ENCODE results near the gene PSMD12.
"Not testable (repeated sequence)": the region's sequence is repeated elsewhere in the genome, so short reads cannot be mapped to it uniquely, and the experiment has no call there.

PSMD12 gene

GRCh38 chr17:67388986-67389385 is 22.6 kb upstream of the PSMD12 start:
- no peaks in the 10 kb centered on the region for H3K9me3 ChIP-seq (ENCODE audit: control insufficient read depth in 5 of 5, low read length in 5 of 5)
- H3K4me1 ChIP-seq (ENCODE audit: control insufficient read depth in 5 of 5, insufficient read depth in 5 of 5, low read length in 5 of 5), result peaks cover 0 to 26% (median 8%) of the 10 kb centered on the region in 5 donors
- no peaks in the 10 kb centered on the region for H3K27me3 ChIP-seq (ENCODE audit: control insufficient read depth in 5 of 5, insufficient read depth in 4 of 5, low read length in 5 of 5)
- H3K9ac ChIP-seq (ENCODE audit: low read length in 5 of 5), result no peak overlapping the region
- no peak overlapping the region for H3K4me3 ChIP-seq (ENCODE audit: low read depth in 1 of 5, low read length in 5 of 5)
- H3K36me3 ChIP-seq (ENCODE audit: control insufficient read depth in 5 of 5, insufficient read depth in 5 of 5, low read length in 5 of 5), result no peaks in the 10 kb centered on the region
- no peak overlapping the region for H3K27ac ChIP-seq (ENCODE audit: low read depth, low read length)

GRCh38 chr17:67388536-67388935 is 22.2 kb upstream of the PSMD12 start:
- H3K27me3 ChIP-seq (ENCODE audit: control insufficient read depth in 5 of 5, insufficient read depth in 4 of 5, low read length in 5 of 5); H3K27ac ChIP-seq (ENCODE audit: low read depth, low read length); H3K36me3 ChIP-seq (ENCODE audit: control insufficient read depth in 5 of 5, insufficient read depth in 5 of 5, low read length in 5 of 5); H3K9me3 ChIP-seq (ENCODE audit: control insufficient read depth in 5 of 5, low read length in 5 of 5); H3K4me3 ChIP-seq (ENCODE audit: low read depth in 1 of 5, low read length in 5 of 5); H3K9ac ChIP-seq (ENCODE audit: low read length in 5 of 5): not testable (repeated sequence)
- H3K4me1 ChIP-seq (ENCODE audit: control insufficient read depth in 5 of 5, insufficient read depth in 5 of 5, low read length in 5 of 5), result peaks cover 0 to 26% (median 8%) of the 10 kb centered on the region in 5 donors

GRCh38 chr17:67386965-67387551 is 20.7 kb upstream of the PSMD12 start:
- Histone ChIP-seq H3K27me3 (ENCODE audit: control insufficient read depth in 5 of 5, insufficient read depth in 4 of 5, low read length in 5 of 5) (no peaks in the 10 kb centered on the region), H3K4me3 (ENCODE audit: low read depth in 1 of 5, low read length in 5 of 5) (no peak overlapping the region), H3K9me3 (ENCODE audit: control insufficient read depth in 5 of 5, low read length in 5 of 5) (no peaks in the 10 kb centered on the region), H3K9ac (ENCODE audit: low read length in 5 of 5) (peak overlapping the region in 1 of 5 donors; percentile 20), H3K4me1 (ENCODE audit: control insufficient read depth in 5 of 5, insufficient read depth in 5 of 5, low read length in 5 of 5) (peaks cover 0 to 28% (median 8%) of the 10 kb centered on the region in 5 donors), H3K27ac (ENCODE audit: low read depth, low read length) (no peak overlapping the region), H3K36me3 (ENCODE audit: control insufficient read depth in 5 of 5, insufficient read depth in 5 of 5, low read length in 5 of 5) (peaks cover 0 to 3% (median 0%) of the 10 kb centered on the region in 5 donors)

GRCh38 chr17:67385122-67385988 is 19.0 kb upstream of the PSMD12 start:
- Histone ChIP-seq H3K27ac (ENCODE audit: low read depth, low read length) (no peak overlapping the region), H3K27me3 (ENCODE audit: control insufficient read depth in 5 of 5, insufficient read depth in 4 of 5, low read length in 5 of 5) (no peaks in the 10 kb centered on the region), H3K36me3 (ENCODE audit: control insufficient read depth in 5 of 5, insufficient read depth in 5 of 5, low read length in 5 of 5) (peaks cover 0 to 3% (median 0%) of the 10 kb centered on the region in 5 donors), H3K4me3 (ENCODE audit: low read depth in 1 of 5, low read length in 5 of 5) (no peak overlapping the region), H3K9ac (ENCODE audit: low read length in 5 of 5) (no peak overlapping the region), H3K4me1 (ENCODE audit: control insufficient read depth in 5 of 5, insufficient read depth in 5 of 5, low read length in 5 of 5) (peaks cover 0 to 22% (median 3%) of the 10 kb centered on the region in 5 donors), H3K9me3 (ENCODE audit: control insufficient read depth in 5 of 5, low read length in 5 of 5) (no peaks in the 10 kb centered on the region)

- H3K27ac ChIP-seq (ENCODE audit: low read depth, low read length), result no peak overlapping the region
- peaks cover 0 to 20% (median 14%) of the 10 kb centered on the region in 5 donors for H3K4me1 ChIP-seq (ENCODE audit: control insufficient read depth in 5 of 5, insufficient read depth in 5 of 5, low read length in 5 of 5)
These were observed 15.5 kb upstream of the PSMD12 start for GRCh38 chr17:67381929-67382257.

GRCh38 chr17:67379251-67379630 is 12.9 kb upstream of the PSMD12 start:
- no peaks in the 10 kb centered on the region for H3K27me3 ChIP-seq (ENCODE audit: control insufficient read depth in 5 of 5, insufficient read depth in 4 of 5, low read length in 5 of 5)
- H3K27ac ChIP-seq (ENCODE audit: low read depth, low read length), result peak overlapping the region; percentile 33
- peaks cover 0 to 3% (median 0%) of the 10 kb centered on the region in 5 donors for H3K36me3 ChIP-seq (ENCODE audit: control insufficient read depth in 5 of 5, insufficient read depth in 5 of 5, low read length in 5 of 5)
- peaks cover 5 to 36% (median 26%) of the 10 kb centered on the region in 5 donors for H3K4me1 ChIP-seq (ENCODE audit: control insufficient read depth in 5 of 5, insufficient read depth in 5 of 5, low read length in 5 of 5)
- H3K9me3 ChIP-seq (ENCODE audit: control insufficient read depth in 5 of 5, low read length in 5 of 5), result no peaks in the 10 kb centered on the region
- peak overlapping the region in 4 of 5 donors; percentile 6 to 84 (median 62) for H3K9ac ChIP-seq (ENCODE audit: low read length in 5 of 5)
- H3K4me3 ChIP-seq (ENCODE audit: low read depth in 1 of 5, low read length in 5 of 5), result peak overlapping the region; percentile 56 to 90 (median 85)

More at GRCh38 chr17:67381929-67382257, 15.5 kb upstream of the PSMD12 start:
- Histone ChIP-seq H3K36me3 (ENCODE audit: control insufficient read depth in 5 of 5, insufficient read depth in 5 of 5, low read length in 5 of 5) (peaks cover 0 to 3% (median 0%) of the 10 kb centered on the region in 5 donors), H3K4me3 (ENCODE audit: low read depth in 1 of 5, low read length in 5 of 5) (no peak overlapping the region), H3K27me3 (ENCODE audit: control insufficient read depth in 5 of 5, insufficient read depth in 4 of 5, low read length in 5 of 5) (no peaks in the 10 kb centered on the region), H3K9ac (ENCODE audit: low read length in 5 of 5) (no peak overlapping the region), H3K9me3 (ENCODE audit: control insufficient read depth in 5 of 5, low read length in 5 of 5) (no peaks in the 10 kb centered on the region)

GRCh38 chr17:67378454-67379250 is 12.3 kb upstream of the PSMD12 start:
- Histone ChIP-seq H3K9me3 (ENCODE audit: control insufficient read depth in 5 of 5, low read length in 5 of 5) (no peaks in the 10 kb centered on the region), H3K4me3 (ENCODE audit: low read depth in 1 of 5, low read length in 5 of 5) (peak overlapping the region; percentile 80 to 92 (median 88)), H3K9ac (ENCODE audit: low read length in 5 of 5) (peak overlapping the region in 4 of 5 donors; percentile 52 to 89 (median 84)), H3K27me3 (ENCODE audit: control insufficient read depth in 5 of 5, insufficient read depth in 4 of 5, low read length in 5 of 5) (no peaks in the 10 kb centered on the region), H3K36me3 (ENCODE audit: control insufficient read depth in 5 of 5, insufficient read depth in 5 of 5, low read length in 5 of 5) (peaks cover 0 to 3% (median 0%) of the 10 kb centered on the region in 5 donors), H3K27ac (ENCODE audit: low read depth, low read length) (peak overlapping the region; percentile 88), H3K4me1 (ENCODE audit: control insufficient read depth in 5 of 5, insufficient read depth in 5 of 5, low read length in 5 of 5) (peaks cover 5 to 37% (median 26%) of the 10 kb centered on the region in 5 donors)

GRCh38 chr17:67377488-67378453 is 11.4 kb upstream of the PSMD12 start:
- H3K9me3 ChIP-seq (ENCODE audit: control insufficient read depth in 5 of 5, low read length in 5 of 5), result no peaks in the 10 kb centered on the region
- peaks cover 5 to 37% (median 26%) of the 10 kb centered on the region in 5 donors for H3K4me1 ChIP-seq (ENCODE audit: control insufficient read depth in 5 of 5, insufficient read depth in 5 of 5, low read length in 5 of 5)
- H3K9ac ChIP-seq (ENCODE audit: low read length in 5 of 5), result peak overlapping the region; percentile 41 to 91 (median 84)
- H3K27me3 ChIP-seq (ENCODE audit: control insufficient read depth in 5 of 5, insufficient read depth in 4 of 5, low read length in 5 of 5), result no peaks in the 10 kb centered on the region
- H3K36me3 ChIP-seq (ENCODE audit: control insufficient read depth in 5 of 5, insufficient read depth in 5 of 5, low read length in 5 of 5), result no peaks in the 10 kb centered on the region
- peak overlapping the region; percentile 57 to 92 (median 88) for H3K4me3 ChIP-seq (ENCODE audit: low read depth in 1 of 5, low read length in 5 of 5)
- H3K27ac ChIP-seq (ENCODE audit: low read depth, low read length), result peak overlapping the region; percentile 88

Data from subcutaneous abdominal adipose tissue (tissue), 5 donors.